Astrocyte (in vitro differentiated cells and primary cell): ENCODE data around the gene TNIK. TPM values are rescaled to one million over a fixed set of nuclear protein-coding genes. Genes with fewer than 3 reads are reported as not detected.

Source experiments
- DNase-seq: peaks from one replicate; pipeline ENCODE4 v3.0.0-alpha.2; 2010; ENCODE audit warnings: low read depth
- FAIRE-seq: peaks from 2 replicates; lab custom pipeline; 2011; peaks lifted over from hg19 to GRCh38; lab: Jason Lieb, UNC
- H2AFZ ChIP-seq: 2 replicates; pipeline ENCODE4 v1.6.0; 2012; ENCODE audit warnings: low read depth, low read length, inconsistent platforms
- H3K27ac ChIP-seq: 2 replicates; pipeline ENCODE4 v1.5.1; 2011; ENCODE audit warnings: low read depth, low read length, inconsistent platforms
- H3K27me3 ChIP-seq: 2 replicates; pipeline ENCODE4 v1.6.0; 2011; ENCODE audit warnings: low read length, inconsistent platforms; ENCODE audit not compliant: insufficient read depth
- H3K36me3 ChIP-seq: 2 replicates; pipeline ENCODE4 v1.5.1; 2011; ENCODE audit warnings: low read length, inconsistent platforms; ENCODE audit not compliant: insufficient read depth
- H3K4me1 ChIP-seq: 2 replicates; pipeline ENCODE4 v1.5.1; 2011; ENCODE audit warnings: low read length, inconsistent platforms; ENCODE audit not compliant: insufficient read depth
- H3K4me2 ChIP-seq: 2 replicates; pipeline ENCODE4 v1.6.0; 2012; ENCODE audit warnings: low read length, inconsistent platforms
- H3K4me3 ChIP-seq: 2 replicates; pipeline ENCODE4 v1.5.1; 2011; ENCODE audit warnings: low read depth, mild to moderate bottlenecking, low read length, inconsistent platforms; ENCODE audit not compliant: insufficient read depth
- H3K79me2 ChIP-seq: 2 replicates; pipeline ENCODE4 v1.6.0; 2012; ENCODE audit warnings: mild to moderate bottlenecking, low read length, inconsistent platforms; ENCODE audit not compliant: insufficient read depth
- H3K9ac ChIP-seq: 2 replicates; pipeline ENCODE4 v1.6.0; 2012; ENCODE audit warnings: mild to moderate bottlenecking, low read length, inconsistent platforms
- H3K9me3 ChIP-seq: 2 replicates; pipeline ENCODE4 v1.5.1; 2012; ENCODE audit warnings: low read depth, mild to moderate bottlenecking, low read length, inconsistent platforms; ENCODE audit not compliant: insufficient read depth
- H4K20me1 ChIP-seq: 2 replicates; pipeline ENCODE4 v1.6.0; 2012; ENCODE audit warnings: low read length, inconsistent platforms; ENCODE audit not compliant: insufficient read depth
- H3K27ac Mint-ChIP-seq: one replicate; pipeline ENCODE4 v1.8.0; 2021; ENCODE audit warnings: mild to moderate bottlenecking, mixed read lengths; ENCODE audit not compliant: unreplicated experiment
- H3K27me3 Mint-ChIP-seq: one replicate; pipeline ENCODE4 v1.8.0; 2021; ENCODE audit warnings: low read depth, mixed read lengths; ENCODE audit not compliant: unreplicated experiment
- H3K36me3 Mint-ChIP-seq: one replicate; pipeline ENCODE4 v1.8.0; 2021; ENCODE audit warnings: low read depth, mixed read lengths; ENCODE audit not compliant: unreplicated experiment
- H3K4me1 Mint-ChIP-seq: one replicate; pipeline ENCODE4 v1.8.0; 2021; ENCODE audit warnings: low read depth, mixed read lengths; ENCODE audit not compliant: unreplicated experiment
- H3K4me3 Mint-ChIP-seq: one replicate; pipeline ENCODE4 v1.8.0; 2021; ENCODE audit warnings: mild to moderate bottlenecking, moderate library complexity, mixed read lengths; ENCODE audit not compliant: unreplicated experiment
- H3K9me3 Mint-ChIP-seq: one replicate; pipeline ENCODE4 v1.8.0; 2021; ENCODE audit warnings: mild to moderate bottlenecking, mixed read lengths; ENCODE audit not compliant: unreplicated experiment
- EZH2 ChIP-seq: IDR thresholded peaks from 2 replicates; pipeline ENCODE4 v1.6.1; 2012; ENCODE audit warnings: mild to moderate bottlenecking, low read length, inconsistent platforms; ENCODE audit not compliant: insufficient read depth
- total RNA-seq: library from RNA; stranded (reverse); gene quantifications from 2 replicates; pipeline ENCODE4 v1.2.1, GENCODE V29; 2021
- TF ChIP-seq, protein P1 (sequence below): IDR thresholded peaks from 2 replicates; pipeline ENCODE4 v1.5.1; 2011; ENCODE audit warnings: low read depth, mild to moderate bottlenecking, inconsistent platforms, low read length, moderate library complexity; ENCODE audit not compliant: insufficient read depth

Gene TNIK
- total RNA-seq, 1 donor from 2014 or later: 70.0 TPM

DNA sequence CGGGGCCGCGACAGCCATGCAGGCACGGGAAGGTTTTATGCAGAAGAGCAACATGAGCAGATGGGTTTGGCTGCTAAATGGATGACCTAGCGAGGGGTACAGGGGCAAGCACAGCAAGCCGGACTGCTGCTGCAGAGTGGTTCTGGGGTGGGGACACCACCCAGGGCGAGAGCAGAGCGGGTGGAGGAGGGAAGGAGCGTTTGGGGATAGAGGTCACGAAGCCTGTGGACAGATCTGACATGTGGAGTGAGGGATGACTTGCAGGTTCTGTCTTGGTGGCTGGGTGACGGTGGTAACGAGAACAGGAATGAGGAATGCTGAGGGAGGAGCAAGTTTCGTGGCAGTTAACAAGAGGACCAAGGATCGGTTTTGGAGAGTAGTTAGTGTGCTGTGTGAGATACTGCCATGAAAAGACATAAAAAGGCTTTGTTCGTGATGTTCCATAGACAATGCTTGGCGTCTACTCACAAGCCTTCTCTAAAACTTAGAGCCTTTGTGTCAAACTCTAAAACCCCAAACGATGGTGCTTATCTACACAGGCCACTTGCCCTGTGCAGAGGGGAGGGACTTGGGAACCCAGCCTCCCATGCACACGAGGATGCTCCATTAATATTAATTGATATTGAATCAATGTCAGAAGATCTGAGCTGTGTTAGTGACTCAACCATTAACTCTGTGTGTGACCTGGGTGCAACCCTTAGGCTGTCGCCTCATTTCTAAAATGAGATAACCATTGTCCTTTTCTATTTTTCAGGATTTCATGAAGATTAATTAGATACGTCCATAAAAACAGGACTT lies 301.0 kb downstream of the TNIK start:
- peaks cover 7% of the 10 kb centered on the region for H3K9me3 ChIP-seq
- no peak overlapping the region for H2AFZ ChIP-seq
- H3K4me1 Mint-ChIP-seq: peaks cover 24% of the 10 kb centered on the region
- H3K4me1 ChIP-seq: peaks cover 11% of the 10 kb centered on the region
- no peak overlapping the region for H3K9ac ChIP-seq
- H3K79me2 ChIP-seq: no peaks in the 10 kb centered on the region
- no peak for DNase-seq
- peaks cover 5% of the 10 kb centered on the region for H3K9me3 Mint-ChIP-seq
- H3K27me3 ChIP-seq: no peaks in the 10 kb centered on the region
- no peak overlapping the region for H3K4me3 Mint-ChIP-seq
- no peak for FAIRE-seq
- H3K36me3 ChIP-seq: peaks cover 4% of the 10 kb centered on the region
- no peaks in the 10 kb centered on the region for H3K27me3 Mint-ChIP-seq
- no peak overlapping the region for H3K4me3 ChIP-seq
- H3K36me3 Mint-ChIP-seq: peaks cover 65% of the 10 kb centered on the region
- no peak overlapping the region for H3K27ac ChIP-seq
- no peak overlapping the region for H3K27ac Mint-ChIP-seq
- TF ChIP-seq, protein P1, sequence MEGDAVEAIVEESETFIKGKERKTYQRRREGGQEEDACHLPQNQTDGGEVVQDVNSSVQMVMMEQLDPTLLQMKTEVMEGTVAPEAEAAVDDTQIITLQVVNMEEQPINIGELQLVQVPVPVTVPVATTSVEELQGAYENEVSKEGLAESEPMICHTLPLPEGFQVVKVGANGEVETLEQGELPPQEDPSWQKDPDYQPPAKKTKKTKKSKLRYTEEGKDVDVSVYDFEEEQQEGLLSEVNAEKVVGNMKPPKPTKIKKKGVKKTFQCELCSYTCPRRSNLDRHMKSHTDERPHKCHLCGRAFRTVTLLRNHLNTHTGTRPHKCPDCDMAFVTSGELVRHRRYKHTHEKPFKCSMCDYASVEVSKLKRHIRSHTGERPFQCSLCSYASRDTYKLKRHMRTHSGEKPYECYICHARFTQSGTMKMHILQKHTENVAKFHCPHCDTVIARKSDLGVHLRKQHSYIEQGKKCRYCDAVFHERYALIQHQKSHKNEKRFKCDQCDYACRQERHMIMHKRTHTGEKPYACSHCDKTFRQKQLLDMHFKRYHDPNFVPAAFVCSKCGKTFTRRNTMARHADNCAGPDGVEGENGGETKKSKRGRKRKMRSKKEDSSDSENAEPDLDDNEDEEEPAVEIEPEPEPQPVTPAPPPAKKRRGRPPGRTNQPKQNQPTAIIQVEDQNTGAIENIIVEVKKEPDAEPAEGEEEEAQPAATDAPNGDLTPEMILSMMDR: no peak
- no peak overlapping the region for H3K4me2 ChIP-seq
- H4K20me1 ChIP-seq: no peaks in the 10 kb centered on the region

DNA sequence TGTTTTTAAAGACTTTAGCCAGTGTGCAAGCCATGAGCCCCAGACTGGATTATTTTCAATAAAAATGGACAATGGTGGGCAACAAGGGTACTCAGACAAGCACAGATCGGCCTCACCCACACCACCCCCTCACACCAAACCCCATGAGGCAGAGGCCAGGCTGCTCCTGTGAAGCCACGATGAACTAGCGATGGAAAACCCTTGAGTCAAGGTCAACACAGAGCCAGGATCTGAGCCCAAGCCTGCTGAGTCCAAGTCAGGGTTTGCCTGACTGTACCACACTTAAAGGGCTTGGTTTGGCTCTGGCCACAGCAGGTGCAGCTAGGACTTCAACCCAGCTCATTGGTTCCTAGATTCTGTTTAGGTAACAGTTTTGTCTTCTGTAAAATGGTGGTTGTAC lies 302.2 kb downstream of the TNIK start:
- FAIRE-seq (no peak), DNase-seq (no peak)
- Histone ChIP-seq H3K79me2 (no peaks in the 10 kb centered on the region), H3K4me3 (no peak overlapping the region), H4K20me1 (no peaks in the 10 kb centered on the region), H2AFZ (no peak overlapping the region), H3K4me2 (no peak overlapping the region), H3K27ac (no peak overlapping the region), H3K27me3 (no peaks in the 10 kb centered on the region), H3K36me3 (peaks cover 4% of the 10 kb centered on the region), H3K4me1 (peaks cover 11% of the 10 kb centered on the region), H3K9me3 (peaks cover 3% of the 10 kb centered on the region), H3K9ac (no peak overlapping the region)
- Mint-ChIP-seq H3K27me3 (no peaks in the 10 kb centered on the region), H3K4me3 (no peak overlapping the region), H3K27ac (no peak overlapping the region), H3K4me1 (peaks cover 20% of the 10 kb centered on the region), H3K9me3 (peaks cover 3% of the 10 kb centered on the region), H3K36me3 (peaks cover 56% of the 10 kb centered on the region)
- TF ChIP-seq, protein P1: no peak
- TF ChIP-seq EZH2: no peak

DNA sequence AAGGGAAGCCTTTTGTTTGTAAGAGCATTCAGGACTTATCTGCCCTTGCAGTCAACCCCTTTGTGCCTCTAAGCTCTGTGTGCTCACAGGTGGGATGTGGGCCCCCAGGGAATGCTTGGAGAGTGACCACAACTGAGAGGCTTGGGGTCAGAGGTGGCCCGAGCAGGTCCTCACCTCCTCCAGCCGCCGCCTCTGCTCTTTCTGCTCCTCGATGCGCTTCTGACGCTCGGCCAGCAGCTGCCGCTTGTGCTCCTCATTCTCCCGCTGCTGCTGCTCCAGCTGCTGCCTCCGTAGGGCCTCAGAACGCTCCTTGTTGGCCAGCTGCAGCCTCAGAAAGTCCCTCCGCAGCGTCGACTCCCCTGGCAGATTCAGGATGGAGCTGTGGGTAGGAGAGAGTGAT lies 302.9 kb downstream of the TNIK start:
- DNase-seq: no peak
- H3K4me2 ChIP-seq: no peak overlapping the region
- Mint-ChIP-seq H3K9me3 (no peaks in the 10 kb centered on the region), H3K36me3 (peaks cover 54% of the 10 kb centered on the region), H3K27ac (no peak overlapping the region), H3K27me3 (no peaks in the 10 kb centered on the region), H3K4me1 (peaks cover 20% of the 10 kb centered on the region), H3K4me3 (no peak overlapping the region)
- H3K36me3 ChIP-seq: peaks cover 4% of the 10 kb centered on the region
- H3K9ac ChIP-seq: no peak overlapping the region
- H4K20me1 ChIP-seq: no peaks in the 10 kb centered on the region
- H3K4me1 ChIP-seq: peaks cover 11% of the 10 kb centered on the region
- FAIRE-seq: no peak
- no peak for TF ChIP-seq EZH2
- TF ChIP-seq, protein P1: no peak
- no peak overlapping the region for H3K4me3 ChIP-seq
- no peaks in the 10 kb centered on the region for H3K27me3 ChIP-seq
- no peak overlapping the region for H2AFZ ChIP-seq
- H3K9me3 ChIP-seq: no peaks in the 10 kb centered on the region
- no peaks in the 10 kb centered on the region for H3K79me2 ChIP-seq
- no peak overlapping the region for H3K27ac ChIP-seq
